IMR-90 (cell line): ENCODE measurements around the gene PRMT2. TPM values are rescaled to one million over a fixed set of nuclear protein-coding genes. Genes with fewer than 3 reads are reported as not detected.

Source experiments
- ATAC-seq: fragments of 200-7000 bp; cut with Tn5 transposase; 2 replicates; pipeline ENCODE4 v1.9.1; 2020; ENCODE audit warnings: low read depth, mild to moderate bottlenecking, moderate library complexity
- BruUV-seq: library from RNA; stranded (reverse); fragments of 400-500 nt; replicated peaks from 2 replicates; lab custom pipeline; 2021; lab: Mats Ljungman, UMichigan
- CTCF ChIA-PET: fragments of 300-600 bp; formaldehyde crosslinking; extraction: SDS; loops from one replicate; lab custom pipeline; 2021; ENCODE audit warnings: antibody characterized with exemption; lab: Yijun Ruan, JAX
- POLR2A ChIA-PET: fragments of 300-600 bp; sonication (Branson Sonifier 250); formaldehyde crosslinking; loops from one replicate; lab custom pipeline; 2022; ENCODE audit warnings: antibody characterized with exemption; ENCODE audit not compliant: unreplicated experiment; lab: Charles Lee
- DNase-seq: peaks from one replicate; pipeline ENCODE4 v3.0.0; 2013
- H2AFZ ChIP-seq: replicated peaks from 2 replicates; pipeline ENCODE3; 2013; ENCODE audit warnings: low read length, mild to moderate bottlenecking; ENCODE audit not compliant: poor library complexity
- H2AK5ac ChIP-seq: 2 replicates; pipeline ENCODE4 v1.6.1; 2013; ENCODE audit warnings: low read depth, low read length, inconsistent platforms
- H2AK9ac ChIP-seq: replicated peaks from 2 replicates; pipeline ENCODE3; 2013; ENCODE audit warnings: mild to moderate bottlenecking, low read depth, low read length, moderate library complexity; ENCODE audit not compliant: poor library complexity
- H2BK120ac ChIP-seq: 2 replicates; pipeline ENCODE4 v1.6.1; 2013; ENCODE audit warnings: low read depth, low read length, inconsistent platforms
- H2BK15ac ChIP-seq: 3 replicates; pipeline ENCODE4 v1.6.1; 2013; ENCODE audit warnings: low read depth, low read length, inconsistent platforms
- H2BK20ac ChIP-seq: 2 replicates; pipeline ENCODE4 v1.6.1; 2013; ENCODE audit warnings: low read depth, mild to moderate bottlenecking, inconsistent platforms, low read length, moderate library complexity
- H2BK5ac ChIP-seq: 2 replicates; pipeline ENCODE4 v1.6.1; 2013; ENCODE audit warnings: mild to moderate bottlenecking, low read depth, low read length, inconsistent platforms; ENCODE audit not compliant: poor library complexity, severe bottlenecking
- H3K14ac ChIP-seq: replicated peaks from 2 replicates; pipeline ENCODE4 v1.6.1; 2013; ENCODE audit warnings: low read depth, low read length, inconsistent platforms
- H3K18ac ChIP-seq: 2 replicates; pipeline ENCODE4 v1.6.1; 2013; ENCODE audit warnings: low read depth, low read length, control low read depth
- H3K23ac ChIP-seq: 2 replicates; pipeline ENCODE4 v1.6.1; 2013; ENCODE audit warnings: low read depth, low read length, inconsistent platforms
- H3K27ac ChIP-seq: 2 replicates; pipeline ENCODE4 v1.5.1; 2013; ENCODE audit warnings: mild to moderate bottlenecking, control low read depth, low read length; ENCODE audit not compliant: insufficient read depth
- H3K27me3 ChIP-seq: 2 replicates; pipeline ENCODE4 v1.6.1; 2013; ENCODE audit warnings: low read length; ENCODE audit not compliant: control insufficient read depth, insufficient read depth
- H3K36me3 ChIP-seq: 2 replicates; pipeline ENCODE4 v1.6.1; 2013; ENCODE audit warnings: low read length, mixed read lengths; ENCODE audit not compliant: control insufficient read depth, insufficient read depth
- H3K4ac ChIP-seq: 2 replicates; pipeline ENCODE4 v1.6.1; 2013; ENCODE audit warnings: low read depth, low read length, inconsistent platforms
- H3K4me1 ChIP-seq: 2 replicates; pipeline ENCODE4 v1.6.1; 2013; ENCODE audit warnings: low read length, mixed read lengths; ENCODE audit not compliant: control insufficient read depth, insufficient read depth
- H3K4me2 ChIP-seq: 2 replicates; pipeline ENCODE4 v1.6.1; 2013; ENCODE audit warnings: low read depth, mild to moderate bottlenecking, control low read depth, low read length, moderate library complexity
- H3K4me3 ChIP-seq: 2 replicates; pipeline ENCODE4 v1.5.1; 2013; ENCODE audit warnings: low read depth, mild to moderate bottlenecking, control low read depth, low read length, moderate library complexity; ENCODE audit not compliant: insufficient read depth
- H3K56ac ChIP-seq: 2 replicates; pipeline ENCODE4 v1.6.1; 2013; ENCODE audit warnings: low read length, inconsistent platforms; ENCODE audit not compliant: insufficient read depth; ENCODE audit errors: extremely low read depth
- H3K79me1 ChIP-seq, 2 experiments: 2 replicates each; pipeline ENCODE4 v1.6.1; 2013; ENCODE audit warnings: low read length in 2 of 2, inconsistent platforms in 1 of 2, low read depth in 1 of 2
- H3K9ac ChIP-seq: 2 replicates; pipeline ENCODE4 v1.6.1; 2013; ENCODE audit warnings: low read depth, low read length, control low read depth
- H3K9me1 ChIP-seq: 2 replicates; pipeline ENCODE4 v1.6.1; 2013; ENCODE audit warnings: low read length, inconsistent platforms; ENCODE audit not compliant: insufficient read depth
- H3K9me3 ChIP-seq: 2 replicates; pipeline ENCODE4 v1.6.1; 2013; ENCODE audit warnings: low read length; ENCODE audit not compliant: control insufficient read depth, insufficient read depth
- H4K20me1 ChIP-seq: 2 replicates; pipeline ENCODE4 v1.6.1; 2013; ENCODE audit warnings: low read length, inconsistent platforms; ENCODE audit not compliant: insufficient read depth
- H4K5ac ChIP-seq: 2 replicates; pipeline ENCODE4 v1.6.1; 2013; ENCODE audit warnings: mild to moderate bottlenecking, low read depth, low read length, control low read depth
- H4K8ac ChIP-seq, 2 experiments: 2 replicates each; pipeline ENCODE4 v1.6.1; 2013; ENCODE audit warnings: low read depth in 2 of 2, low read length in 2 of 2, control low read depth in 1 of 2, inconsistent platforms in 1 of 2
- H4K91ac ChIP-seq: 2 replicates; pipeline ENCODE4 v1.6.1; 2013; ENCODE audit warnings: low read depth, low read length, inconsistent platforms; ENCODE audit not compliant: insufficient read depth
- BHLHE40 ChIP-seq: fragments of 150-350 bp; IDR thresholded peaks from 2 replicates; pipeline ENCODE4 v1.6.1; 2016; ENCODE audit warnings: mild to moderate bottlenecking, low read depth, low read length
- CEBPB ChIP-seq: IDR thresholded peaks from 2 replicates; pipeline ENCODE4 v1.6.1; 2012; ENCODE audit warnings: low read depth, low read length, improper control_type of control experiment
- CHD1 ChIP-seq: IDR thresholded peaks from 2 replicates; pipeline ENCODE4 v1.6.1; 2012; ENCODE audit warnings: low read depth, low read length, improper control_type of control experiment
- CTCF ChIP-seq: conservative IDR thresholded peaks from 2 replicates; pipeline ENCODE4 v1.5.1; 2012; ENCODE audit warnings: mild to moderate bottlenecking, low read depth, low read length, improper control_type of control experiment
- FOS ChIP-seq: fragments of 150-350 bp; IDR thresholded peaks from 2 replicates; pipeline ENCODE4 v1.6.1; 2016; ENCODE audit warnings: low read depth, low read length
- MAZ ChIP-seq: IDR thresholded peaks from 2 replicates; pipeline ENCODE4 v1.6.1; 2012; ENCODE audit warnings: low read depth, mild to moderate bottlenecking, low read length, improper control_type of control experiment, moderate library complexity, borderline replicate concordance
- NFE2L2 ChIP-seq: fragments of 150-350 bp; IDR thresholded peaks from 2 replicates; pipeline ENCODE4 v1.6.1; 2016; ENCODE audit warnings: low read depth, mild to moderate bottlenecking, low read length
- POLR2A ChIP-seq: IDR thresholded peaks from 2 replicates; pipeline ENCODE4 v1.6.1; 2012; ENCODE audit warnings: mild to moderate bottlenecking, low read depth, low read length
- RAD21 ChIP-seq: IDR thresholded peaks from 2 replicates; pipeline ENCODE4 v1.6.1; 2012; ENCODE audit warnings: low read length, improper control_type of control experiment
- RFX5 ChIP-seq: IDR thresholded peaks from 2 replicates; pipeline ENCODE4 v1.8.0; 2012; ENCODE audit warnings: low read depth, mild to moderate bottlenecking, low read length, moderate library complexity
- SMC3 ChIP-seq: fragments of 150-350 bp; IDR thresholded peaks from 2 replicates; pipeline ENCODE4 v1.6.1; 2016; ENCODE audit warnings: low read depth, mild to moderate bottlenecking, antibody characterized with exemption, low read length, moderate library complexity
- WGBS, 2 experiments: methylation state at CpG; one replicate each; pipeline versions ENCODE4 v1.1.5 to v1.1.7; 2013; ENCODE audit warnings: missing lambda C conversion rate in 2 of 2; ENCODE audit not compliant: insufficient read length in 1 of 2; ENCODE audit errors: extremely low coverage in 2 of 2; 5-methylcytosine and 5-hydroxymethylcytosine counted together
- dilution Hi-C: fragments of 300-500 bp; cut with HindIII; formaldehyde crosslinking; loops from one replicate; pipeline ENCODE4 v1.14.3; 2018; ENCODE audit warnings: low sequenced_read_pairs; ENCODE audit not compliant: unreplicated experiment
- in situ Hi-C: fragments of 300-500 bp; cut with MboI; formaldehyde crosslinking; loops from 3 replicates; pipeline ENCODE4 v1.14.3; 2019; ENCODE audit warnings: low sequenced_read_pairs, inconsistent platforms, mixed read lengths
- intact Hi-C: fragments of 100-400 bp; cut with micrococcal nuclease; formaldehyde crosslinking; loops from 2 replicates; pipeline ENCODE4 v1.10.0; 2022
- polyA plus RNA-seq, 3 experiments: library from polyadenylated mRNA; depleted of rRNA; stranded (reverse); fragments of >200 nt; gene quantifications; 2 replicates each; pipeline ENCODE4 v1.2.3, GENCODE V29; 2012; ENCODE audit warnings: low replicate concordance in 1 of 3
- total RNA-seq: library from RNA; depleted of rRNA; stranded (reverse); fragments of >200 nt; gene quantifications from 2 replicates; pipeline ENCODE4 v1.2.3, GENCODE V29; 2012
- TF ChIP-seq, protein P1 (sequence below): fragments of 150-350 bp; IDR thresholded peaks from 2 replicates; pipeline ENCODE4 v1.6.1; 2017; ENCODE audit warnings: mild to moderate bottlenecking, antibody characterized with exemption, low read length, low read depth
- TF ChIP-seq, protein P2 (sequence below): fragments of 150-350 bp; IDR thresholded peaks from 2 replicates; pipeline ENCODE4 v1.6.1; 2016; ENCODE audit warnings: low read depth, mild to moderate bottlenecking, low read length, moderate library complexity, borderline replicate concordance

PRMT2 gene
- total and polyA plus RNA-seq, 2 of the 4 experiments (the other 2 are of a cell fraction): 126 to 159 TPM

DNA sequence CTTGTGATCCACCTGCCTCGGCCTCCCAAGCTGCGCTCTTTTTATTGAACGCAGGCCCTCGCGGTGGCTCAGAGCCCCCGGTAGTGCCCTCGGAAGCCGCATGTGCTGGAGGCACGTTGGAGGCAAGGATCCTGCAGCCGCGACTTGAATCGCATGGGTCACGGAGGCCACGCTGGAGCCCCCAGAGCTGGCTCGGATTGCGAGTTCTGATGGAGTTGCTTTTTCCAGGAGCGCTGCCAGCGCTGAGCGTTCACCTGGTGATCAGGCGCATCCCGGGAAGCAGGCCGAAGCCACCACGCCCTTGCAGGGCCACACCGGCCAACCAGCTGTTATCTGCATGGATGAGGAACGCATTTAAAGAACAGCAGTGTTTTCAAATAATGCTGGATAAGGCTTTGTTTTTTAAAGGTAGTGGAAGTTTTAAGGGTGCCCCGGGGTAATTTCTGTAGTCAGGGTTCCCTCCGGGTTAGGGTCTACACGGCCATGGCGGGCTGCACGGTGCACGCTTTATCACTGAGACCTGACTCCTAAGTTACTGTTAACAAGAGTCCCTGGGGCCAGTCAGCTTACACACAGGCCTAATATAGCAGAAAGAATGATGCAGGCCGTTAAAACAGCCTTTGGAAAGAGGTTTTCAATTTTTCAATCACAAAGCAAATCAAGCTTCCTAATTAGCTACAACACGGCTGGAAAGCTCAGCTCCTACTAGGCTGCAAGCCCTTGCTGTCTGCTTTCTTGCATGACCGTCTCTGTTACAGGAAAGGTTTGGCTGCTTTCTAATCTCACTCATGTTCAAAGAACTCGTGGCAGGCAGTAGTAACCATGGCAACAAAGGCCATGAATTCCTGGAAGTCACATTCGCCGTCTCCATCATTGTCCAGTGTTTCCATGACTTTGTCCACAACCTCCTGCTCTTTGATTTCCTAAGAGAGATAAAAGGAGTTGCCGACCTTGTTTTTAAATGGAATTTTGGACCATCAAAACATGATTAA is 36.6 kb upstream of the PRMT2 start:
- peak overlapping the region; percentile 50 for H2AFZ ChIP-seq
- peak overlapping the region; percentile 34 for H3K4ac ChIP-seq
- H3K9ac ChIP-seq: no peak overlapping the region
- peaks cover 6% of the 10 kb centered on the region for H3K4me1 ChIP-seq
- POLR2A ChIA-PET: no interaction called here
- no peaks in the 10 kb centered on the region for H3K36me3 ChIP-seq
- no peaks in the 10 kb centered on the region for H3K79me1 ChIP-seq
- in situ Hi-C loops: no loop called here
- BruUV-seq: no TSS peak
- peaks cover 8% of the 10 kb centered on the region; the same call in 1 of the 2 replicates for H3K9me1 ChIP-seq
- H3K4me3 ChIP-seq: no peak overlapping the region
- H3K14ac ChIP-seq: peak overlapping the region; percentile 30; the same call in 1 of the 2 replicates
- no peaks in the 10 kb centered on the region for H4K20me1 ChIP-seq
- 90% methylated on average over 24 of the region's 38 CpGs; no CpG with 5 or more reads in 1 of the 2 experiments for WGBS, 2 experiments
- peak overlapping the region; percentile 62; the same call in 1 of the 2 replicates for H3K56ac ChIP-seq
- H4K8ac ChIP-seq: peak overlapping the region in 1 of 2 experiments; percentile 55; a peak in 2 of 4 replicates
- peaks cover 6% of the 10 kb centered on the region for H3K9me3 ChIP-seq
- dilution Hi-C loops: no loop called here
- peak overlapping the region; percentile 44; the same call in 1 of the 2 replicates for H3K23ac ChIP-seq
- intact Hi-C loops: no loop called here
- no peak overlapping the region; the same call in none of the 2 replicates for H3K18ac ChIP-seq
- no peak overlapping the region for H2BK15ac ChIP-seq
- H2BK5ac ChIP-seq: peak overlapping the region; percentile 37
- H3K27me3 ChIP-seq: no peaks in the 10 kb centered on the region
- peak overlapping the region; percentile 25; the same call in 1 of the 2 replicates for H3K4me2 ChIP-seq
- H2AK5ac ChIP-seq: peak overlapping the region; percentile 71; the same call in 1 of the 2 replicates
- peak overlapping the region; percentile 79 for H2BK20ac ChIP-seq
- CTCF ChIA-PET: no interaction called here
- peak overlapping the region; percentile 23; the same call in 1 of the 2 replicates for H4K5ac ChIP-seq
- H2BK120ac ChIP-seq: peak overlapping the region; percentile 63
- peak overlapping the region; percentile 25; the same call in 1 of the 2 replicates for H4K91ac ChIP-seq
- DNase-seq (peak; percentile 92), ATAC-seq (peak; percentile 84)
- H2AK9ac ChIP-seq: peak overlapping the region; percentile 73
- H3K27ac ChIP-seq: peak overlapping the region; percentile 12; the same call in 1 of the 2 replicates
- TF ChIP-seq CHD1: no peak
- no peak for TF ChIP-seq CEBPB
- TF ChIP-seq SMC3: no peak
- TF ChIP-seq, protein P1, sequence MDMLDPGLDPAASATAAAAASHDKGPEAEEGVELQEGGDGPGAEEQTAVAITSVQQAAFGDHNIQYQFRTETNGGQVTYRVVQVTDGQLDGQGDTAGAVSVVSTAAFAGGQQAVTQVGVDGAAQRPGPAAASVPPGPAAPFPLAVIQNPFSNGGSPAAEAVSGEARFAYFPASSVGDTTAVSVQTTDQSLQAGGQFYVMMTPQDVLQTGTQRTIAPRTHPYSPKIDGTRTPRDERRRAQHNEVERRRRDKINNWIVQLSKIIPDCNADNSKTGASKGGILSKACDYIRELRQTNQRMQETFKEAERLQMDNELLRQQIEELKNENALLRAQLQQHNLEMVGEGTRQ: peak; percentile 53; the same call in 1 of the 2 replicates
- TF ChIP-seq POLR2A: no peak
- no peak for TF ChIP-seq NFE2L2
- no peak for TF ChIP-seq CTCF
- no peak for TF ChIP-seq RFX5
- no peak for TF ChIP-seq RAD21
- TF ChIP-seq, protein P2, sequence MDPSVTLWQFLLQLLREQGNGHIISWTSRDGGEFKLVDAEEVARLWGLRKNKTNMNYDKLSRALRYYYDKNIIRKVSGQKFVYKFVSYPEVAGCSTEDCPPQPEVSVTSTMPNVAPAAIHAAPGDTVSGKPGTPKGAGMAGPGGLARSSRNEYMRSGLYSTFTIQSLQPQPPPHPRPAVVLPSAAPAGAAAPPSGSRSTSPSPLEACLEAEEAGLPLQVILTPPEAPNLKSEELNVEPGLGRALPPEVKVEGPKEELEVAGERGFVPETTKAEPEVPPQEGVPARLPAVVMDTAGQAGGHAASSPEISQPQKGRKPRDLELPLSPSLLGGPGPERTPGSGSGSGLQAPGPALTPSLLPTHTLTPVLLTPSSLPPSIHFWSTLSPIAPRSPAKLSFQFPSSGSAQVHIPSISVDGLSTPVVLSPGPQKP: no peak
- no peak for TF ChIP-seq FOS
- peak; percentile 31; the same call in 1 of the 2 replicates for TF ChIP-seq BHLHE40
- no peak for TF ChIP-seq MAZ
